ENCODE measurements around the gene WASL. TPM values are rescaled to one million over a fixed set of nuclear protein-coding genes. Genes with fewer than 3 reads are reported as not detected.

The WASL gene
- total RNA-seq, 3 donors from 2014 or later = 27.8 to 38.3 (median 37.8) TPM

- Histone ChIP-seq H3K27ac (no peak overlapping the region), H3K4me3 (no peak overlapping the region), H3K27me3 (no peaks in the 10 kb centered on the region), H3K36me3 (no peaks in the 10 kb centered on the region), H3K9me3 (no peaks in the 10 kb centered on the region), H3K4me1 (no peaks in the 10 kb centered on the region)
- TF ChIP-seq POLR2AphosphoS5 (IDR thresholded peaks at IDR 0.05) (no peak), CTCF (IDR thresholded peaks at IDR 0.05) (no peak), POLR2A (IDR thresholded peaks at IDR 0.05) (no peak)
- DNase-seq (ENCODE audit: low spot score in 2 of 2) = no peak
- intact Hi-C loops (cut with DNase I; ENCODE audit: low total_unique reads) = no loop called here
Measured at GRCh38 chr7:123673137-123673732, 75.6 kb downstream of the WASL start.

GRCh38 chr7:123669485-123669884, 79.3 kb downstream of the WASL start:
- no peaks in the 10 kb centered on the region for H3K9me3 ChIP-seq
- H3K4me3 ChIP-seq = no peak overlapping the region
- no peaks in the 10 kb centered on the region for H3K36me3 ChIP-seq
- DNase-seq (ENCODE audit: low spot score in 2 of 2) = no peak
- no peaks in the 10 kb centered on the region for H3K27me3 ChIP-seq
- no peak overlapping the region for H3K27ac ChIP-seq
- intact Hi-C loops (cut with DNase I; ENCODE audit: low total_unique reads) = no loop called here
- no peaks in the 10 kb centered on the region for H3K4me1 ChIP-seq
- TF ChIP-seq POLR2A (IDR thresholded peaks at IDR 0.05) = no peak

- DNase-seq (ENCODE audit: low spot score in 2 of 2) = no peak
- Histone ChIP-seq H3K36me3 (no peaks in the 10 kb centered on the region), H3K27ac (no peak overlapping the region), H3K27me3 (no peaks in the 10 kb centered on the region), H3K4me3 (no peak overlapping the region), H3K4me1 (no peaks in the 10 kb centered on the region), H3K9me3 (no peaks in the 10 kb centered on the region)
- intact Hi-C loops (cut with DNase I; ENCODE audit: low total_unique reads) = no loop called here
- no peak for TF ChIP-seq POLR2AphosphoS5 (IDR thresholded peaks at IDR 0.05)
- TF ChIP-seq CTCF (IDR thresholded peaks at IDR 0.05) = no peak
- no peak for TF ChIP-seq POLR2A (IDR thresholded peaks at IDR 0.05)
Measured at GRCh38 chr7:123666492-123666891, 82.3 kb downstream of the WASL start.

- no peaks in the 10 kb centered on the region for H3K27me3 ChIP-seq
- no peak for DNase-seq (ENCODE audit: low spot score in 2 of 2)
- no peak overlapping the region for H3K27ac ChIP-seq
- no peaks in the 10 kb centered on the region for H3K9me3 ChIP-seq
- no peaks in the 10 kb centered on the region for H3K4me1 ChIP-seq
- no peak overlapping the region for H3K4me3 ChIP-seq
- H3K36me3 ChIP-seq = no peaks in the 10 kb centered on the region
- intact Hi-C loops (cut with DNase I; ENCODE audit: low total_unique reads) = no loop called here
- no peak for TF ChIP-seq POLR2AphosphoS5 (IDR thresholded peaks at IDR 0.05)
- no peak for TF ChIP-seq POLR2A (IDR thresholded peaks at IDR 0.05)
- TF ChIP-seq CTCF (IDR thresholded peaks at IDR 0.05) = no peak
Measured at GRCh38 chr7:123665896-123666295, 82.9 kb downstream of the WASL start.

GRCh38 chr7:123665157-123665556, 83.6 kb downstream of the WASL start:
- Histone ChIP-seq H3K4me3 (no peak overlapping the region), H3K27ac (no peak overlapping the region), H3K4me1 (no peaks in the 10 kb centered on the region), H3K36me3 (no peaks in the 10 kb centered on the region), H3K27me3 (no peaks in the 10 kb centered on the region), H3K9me3 (no peaks in the 10 kb centered on the region)
- TF ChIP-seq POLR2A (IDR thresholded peaks at IDR 0.05) = no peak
- TF ChIP-seq POLR2AphosphoS5 (IDR thresholded peaks at IDR 0.05) = no peak
- DNase-seq (ENCODE audit: low spot score in 2 of 2) = no peak
- intact Hi-C loops (cut with DNase I; ENCODE audit: low total_unique reads) = no loop called here

- H3K27me3 ChIP-seq = no peaks in the 10 kb centered on the region
- intact Hi-C loops (cut with DNase I; ENCODE audit: low total_unique reads) = no loop called here
- H3K36me3 ChIP-seq = no peaks in the 10 kb centered on the region
- H3K4me1 ChIP-seq = no peaks in the 10 kb centered on the region
- DNase-seq (ENCODE audit: low spot score in 2 of 2) = no peak
- H3K4me3 ChIP-seq = no peak overlapping the region
- H3K27ac ChIP-seq = no peak overlapping the region
- TF ChIP-seq CTCF (IDR thresholded peaks at IDR 0.05) (no peak), POLR2AphosphoS5 (IDR thresholded peaks at IDR 0.05) (no peak)
- H3K9me3 ChIP-seq = no peaks in the 10 kb centered on the region
Measured at GRCh38 chr7:123663200-123663599, 85.6 kb downstream of the WASL start.

Data from breast epithelium (tissue), 4 donors.